GM18951 (cell line): Measurements from ENCODE around the gene EXOC4.

Experiments
- POLR2A ChIP-seq: IDR thresholded peaks from 4 replicates; pipeline ENCODE4 v1.6.1; 2011; ENCODE audit warnings: mild to moderate bottlenecking; ENCODE audit not compliant: insufficient read length, insufficient read depth; ENCODE audit errors: extremely low read depth
- in situ Hi-C: fragments of 300-500 bp; cut with MboI; formaldehyde crosslinking; loops from one replicate; pipeline ENCODE4 v1.12.0; 2022; ENCODE audit warnings: low sequenced_read_pairs, mixed read lengths, inconsistent platforms; ENCODE audit not compliant: unreplicated experiment

EXOC4 gene

DNA sequence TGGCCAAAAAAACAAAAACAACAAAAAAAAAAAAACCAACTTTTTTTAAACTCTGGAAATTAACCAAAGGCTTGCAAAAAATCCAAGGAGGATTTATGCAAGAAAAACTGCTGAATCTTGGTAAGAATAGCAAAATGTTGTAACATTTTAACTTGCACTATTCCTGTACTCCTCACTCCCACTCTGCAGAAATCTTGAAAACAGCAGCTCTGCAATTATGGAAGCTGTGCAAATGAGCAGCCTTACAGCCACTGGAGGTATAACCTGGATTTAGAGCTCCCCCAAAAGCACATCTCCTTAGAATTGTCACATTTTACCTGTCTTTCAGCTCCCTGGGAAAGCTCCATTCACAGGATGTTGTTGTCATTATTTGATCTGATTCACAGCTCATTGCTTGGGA lies 832.4 kb downstream of the EXOC4 start:
- TF ChIP-seq POLR2A = no peak
- in situ Hi-C loops = no loop called here

DNA sequence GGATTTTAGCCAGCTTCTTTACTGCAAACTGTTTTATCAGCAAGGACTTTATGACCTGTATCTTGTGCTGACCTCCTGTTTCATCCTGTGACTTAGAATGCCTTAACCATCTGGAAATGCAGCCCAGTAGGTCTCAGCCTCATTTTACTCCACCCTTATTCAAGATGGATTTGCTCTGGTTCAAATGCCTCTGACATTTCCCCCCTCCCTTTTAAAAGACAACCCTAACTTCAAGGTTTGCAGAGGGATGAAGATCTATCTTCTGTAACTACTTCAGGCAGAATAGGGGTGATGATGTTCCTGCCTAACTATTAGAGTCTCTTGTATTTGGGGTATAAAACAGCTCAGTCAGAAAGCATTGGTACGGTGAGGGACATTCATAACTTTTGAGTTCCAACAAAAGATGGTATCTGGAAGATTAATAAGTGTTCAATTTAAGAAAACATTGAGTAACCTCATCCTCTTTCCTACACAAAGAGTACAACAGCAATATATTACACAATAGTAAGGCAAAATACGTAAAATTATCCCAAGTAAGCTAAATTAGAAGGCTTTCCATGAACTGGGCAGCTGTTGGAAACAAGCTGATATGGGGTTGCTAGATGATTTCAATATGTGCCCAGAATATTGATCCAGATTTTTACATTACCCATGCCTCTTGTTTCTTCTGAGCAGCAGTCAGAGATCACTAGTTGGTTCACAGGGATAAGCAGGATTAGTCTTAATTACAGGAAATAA lies 834.3 kb downstream of the EXOC4 start:
- in situ Hi-C loops = no loop called here
- TF ChIP-seq POLR2A = no peak

DNA sequence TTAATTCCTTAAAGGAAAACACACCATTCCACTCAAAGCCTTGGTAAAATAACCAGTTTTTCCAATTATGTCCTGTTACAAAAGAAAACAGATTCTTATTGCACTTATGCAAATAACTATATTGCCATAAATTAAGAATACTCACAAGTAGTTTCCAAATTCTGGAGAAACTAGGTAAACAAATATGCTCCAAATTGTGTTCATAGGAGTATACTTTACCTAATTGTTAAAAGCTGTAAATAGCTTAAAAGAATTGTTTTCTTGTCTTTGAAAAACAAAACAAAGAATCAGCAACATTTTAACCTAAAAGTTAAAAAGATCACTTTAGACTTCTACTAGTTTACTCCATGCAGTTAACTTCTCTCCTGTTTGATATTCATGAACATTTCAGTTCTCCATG lies 835.3 kb downstream of the EXOC4 start:
- in situ Hi-C loops = no loop called here
- TF ChIP-seq POLR2A = no peak

DNA sequence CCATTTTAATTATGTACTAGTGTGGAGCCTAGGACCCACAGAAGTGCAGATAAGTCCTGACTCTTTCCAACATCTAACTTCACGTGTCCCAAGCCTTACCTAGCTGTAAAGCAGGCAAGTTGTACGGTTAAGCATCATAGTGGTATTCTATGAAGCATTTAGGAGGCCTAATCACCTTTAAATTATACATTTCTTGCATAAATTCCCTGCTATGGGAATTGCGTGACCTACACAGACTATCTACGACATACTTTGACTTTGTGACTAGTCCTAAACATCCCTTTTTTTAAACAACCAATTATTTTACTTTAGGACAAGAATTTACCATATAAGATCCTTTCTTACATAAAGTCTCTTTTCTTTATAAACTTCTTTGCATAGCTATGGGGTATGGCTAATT lies 836.6 kb downstream of the EXOC4 start:
- in situ Hi-C loops = no loop called here
- no peak for TF ChIP-seq POLR2A

DNA sequence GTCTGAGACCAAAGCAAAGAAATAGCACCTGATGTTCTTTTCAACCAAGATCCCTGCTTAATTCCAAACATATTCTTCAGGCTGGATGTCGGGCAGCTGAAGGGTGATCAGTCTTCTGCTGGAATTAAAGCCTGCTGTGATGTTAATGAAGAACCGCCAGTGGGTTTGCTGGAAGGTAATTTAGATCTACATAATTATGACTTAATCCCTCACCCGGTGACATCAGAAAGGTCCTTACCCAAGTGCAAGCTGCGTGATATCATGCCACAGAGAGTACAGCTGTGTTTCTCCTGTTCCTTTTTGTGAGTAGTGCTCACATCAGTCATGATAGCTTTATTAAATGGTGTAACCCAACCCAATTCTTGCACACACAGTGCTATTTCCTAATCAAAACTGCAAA lies 845.2 kb downstream of the EXOC4 start:
- in situ Hi-C loops = no loop called here
- TF ChIP-seq POLR2A = no peak

DNA sequence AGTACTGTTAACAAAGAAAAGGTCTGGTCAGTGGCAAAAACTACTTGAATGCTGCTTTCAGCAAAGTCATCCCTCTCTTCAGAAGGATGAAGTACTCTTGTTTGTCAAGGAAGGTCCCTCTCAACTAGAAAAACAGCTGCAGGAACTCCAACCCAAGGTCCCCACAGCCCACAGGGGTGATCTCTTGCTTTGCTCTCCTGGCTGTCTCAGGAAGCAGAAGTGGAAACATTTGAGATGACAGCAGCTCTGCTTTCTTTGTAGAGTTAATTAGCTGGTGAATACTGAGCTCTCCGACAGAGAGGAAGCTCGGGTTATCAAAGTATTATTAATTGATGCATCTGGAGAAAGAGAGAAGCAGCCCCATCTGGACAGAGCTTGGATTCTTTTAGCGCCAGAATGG lies 848.8 kb downstream of the EXOC4 start:
- in situ Hi-C loops = no loop called here

DNA sequence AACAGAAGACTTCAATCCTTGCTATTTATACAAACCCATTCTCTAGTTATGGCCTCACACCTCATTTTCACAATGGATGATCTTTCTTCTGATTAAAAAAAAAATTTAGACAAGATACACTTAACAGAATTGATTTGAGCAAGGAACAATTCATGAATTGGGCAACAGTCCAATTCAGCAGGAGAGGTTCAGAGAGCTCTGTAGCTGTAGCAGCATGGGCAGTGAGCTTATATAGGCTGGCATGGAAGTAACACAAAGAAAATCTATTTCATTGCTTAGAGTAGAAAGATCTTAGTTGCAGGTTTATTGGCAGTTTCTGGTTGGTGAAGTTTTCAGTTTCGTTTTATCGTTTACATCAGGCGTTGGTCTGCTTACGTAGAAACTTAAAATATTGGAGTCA lies 851.3 kb downstream of the EXOC4 start:
- no peak for TF ChIP-seq POLR2A

More for the DNA sequence above, 848.8 kb downstream of the EXOC4 start:
- TF ChIP-seq POLR2A = no peak

DNA sequence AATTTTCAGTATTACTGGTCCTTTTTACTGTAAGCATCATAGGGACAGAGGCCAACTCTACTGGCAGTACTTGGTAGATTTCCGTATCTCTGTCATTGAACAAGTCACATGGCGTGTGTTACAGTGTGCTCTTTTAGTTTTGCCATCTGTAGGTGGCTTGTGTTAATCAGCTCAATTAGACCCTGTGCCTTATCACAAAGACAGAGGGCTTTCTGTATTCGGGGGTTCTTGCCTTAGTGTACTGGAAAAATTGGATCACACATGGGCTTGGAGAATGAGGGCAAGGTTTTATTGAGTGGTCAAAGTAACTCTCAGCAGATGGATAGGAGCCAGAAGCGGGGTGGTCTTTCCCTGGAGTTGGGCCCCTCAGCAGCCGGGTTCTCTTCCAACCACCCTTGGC lies 853.0 kb downstream of the EXOC4 start:
- in situ Hi-C loops = no loop called here
- no peak for TF ChIP-seq POLR2A

More for the DNA sequence above, 851.3 kb downstream of the EXOC4 start:
- in situ Hi-C loops = no loop called here

DNA sequence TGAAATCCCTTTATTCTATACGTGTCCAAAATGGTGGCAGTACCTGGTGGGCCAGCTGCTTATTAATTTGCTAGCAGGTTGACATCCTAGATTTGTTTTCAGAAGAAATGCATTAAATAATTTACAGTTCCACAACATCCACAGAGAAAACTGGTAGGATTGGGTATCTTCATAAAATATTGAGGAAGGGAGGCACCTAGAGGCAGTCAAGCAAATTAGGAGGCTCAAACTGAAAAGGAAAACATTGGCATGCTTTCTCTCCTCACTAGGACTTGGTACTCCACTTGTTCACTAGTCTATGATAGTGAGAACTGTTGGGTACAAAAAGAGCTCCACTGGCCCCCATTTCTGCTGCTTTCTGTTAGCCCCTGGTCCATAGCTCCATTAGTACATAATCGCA lies 855.9 kb downstream of the EXOC4 start:
- in situ Hi-C loops = no loop called here

DNA sequence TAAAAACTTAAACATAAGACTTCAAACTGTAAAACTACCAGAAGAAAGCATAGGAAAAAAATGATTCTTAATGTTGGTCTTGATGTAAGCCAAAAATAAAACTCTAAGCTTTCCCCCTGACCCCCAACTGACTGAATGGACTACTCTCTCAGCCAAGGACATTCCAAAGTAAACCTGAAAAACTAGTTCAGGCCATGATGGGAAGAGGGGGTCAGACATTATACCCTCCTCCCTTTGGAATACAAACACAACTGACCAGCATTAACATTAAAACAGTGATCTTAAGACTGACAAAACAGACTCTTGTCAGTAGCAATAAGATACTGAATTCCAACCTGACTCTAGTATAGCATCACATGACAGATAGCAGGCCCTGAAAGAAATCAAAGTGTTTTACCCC lies 860.8 kb downstream of the EXOC4 start:
- in situ Hi-C loops = no loop called here
- no peak for TF ChIP-seq POLR2A

More for the DNA sequence above, 855.9 kb downstream of the EXOC4 start:
- no peak for TF ChIP-seq POLR2A

DNA sequence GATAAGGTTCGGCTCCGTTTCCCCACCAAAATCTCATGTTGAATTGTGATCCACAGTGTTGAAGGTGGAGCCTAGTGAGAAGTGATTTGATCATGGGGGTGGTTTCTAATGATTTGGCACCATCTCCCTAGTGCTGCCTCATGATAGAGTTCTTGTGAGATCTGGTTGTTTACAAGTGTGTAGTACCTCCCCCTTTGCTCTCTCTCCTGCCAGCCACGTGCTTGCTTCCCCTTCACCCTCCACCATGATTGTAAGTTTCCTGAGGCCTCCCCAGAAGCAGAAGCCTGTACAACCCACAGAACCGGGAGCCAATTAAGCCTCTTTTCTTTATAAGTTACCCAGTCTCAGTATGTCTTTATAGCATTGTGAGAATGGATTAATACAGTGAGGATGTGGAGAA lies 862.1 kb downstream of the EXOC4 start:
- in situ Hi-C loops = no loop called here
- TF ChIP-seq POLR2A = no peak
